Central memory CD8-positive, alpha-beta T cell (primary cell): ENCODE data around the gene ZBTB25.

Experiments
- ATAC-seq: fragments of 150-1000 bp; cut with Tn5 transposase; replicated peaks from 2 replicates; pipeline ENCODE4 v1.10.0; 2022; ENCODE audit warnings: mild to moderate bottlenecking, moderate FRiP score, moderate number of reproducible peaks; ENCODE audit not compliant: poor library complexity, severe bottlenecking; ENCODE audit errors: extremely low read depth
- DNase-seq, 2 donors: peaks; one replicate each; pipeline ENCODE4 v3.0.0; 2021; ENCODE audit warnings: low spot score in 2 of 2
- H3K27ac Mint-ChIP-seq: one replicate; pipeline ENCODE4 v1.8.0; 2022; ENCODE audit warnings: low read depth, mild to moderate bottlenecking, moderate library complexity, mixed read lengths
- H3K27me3 Mint-ChIP-seq: one replicate; pipeline ENCODE4 v1.8.0; 2022; ENCODE audit warnings: mixed read lengths
- H3K36me3 Mint-ChIP-seq: one replicate; pipeline ENCODE4 v1.8.0; 2022; ENCODE audit warnings: mild to moderate bottlenecking, moderate library complexity, mixed read lengths; ENCODE audit not compliant: insufficient read depth
- H3K4me1 Mint-ChIP-seq: one replicate; pipeline ENCODE4 v1.8.0; 2022; ENCODE audit warnings: mixed read lengths
- H3K4me3 Mint-ChIP-seq: one replicate; pipeline ENCODE4 v1.8.0; 2022; ENCODE audit warnings: mild to moderate bottlenecking, moderate library complexity, mixed read lengths
- H3K9me3 Mint-ChIP-seq: one replicate; pipeline ENCODE4 v1.8.0; 2022; ENCODE audit warnings: mixed read lengths

The ZBTB25 gene

DNA sequence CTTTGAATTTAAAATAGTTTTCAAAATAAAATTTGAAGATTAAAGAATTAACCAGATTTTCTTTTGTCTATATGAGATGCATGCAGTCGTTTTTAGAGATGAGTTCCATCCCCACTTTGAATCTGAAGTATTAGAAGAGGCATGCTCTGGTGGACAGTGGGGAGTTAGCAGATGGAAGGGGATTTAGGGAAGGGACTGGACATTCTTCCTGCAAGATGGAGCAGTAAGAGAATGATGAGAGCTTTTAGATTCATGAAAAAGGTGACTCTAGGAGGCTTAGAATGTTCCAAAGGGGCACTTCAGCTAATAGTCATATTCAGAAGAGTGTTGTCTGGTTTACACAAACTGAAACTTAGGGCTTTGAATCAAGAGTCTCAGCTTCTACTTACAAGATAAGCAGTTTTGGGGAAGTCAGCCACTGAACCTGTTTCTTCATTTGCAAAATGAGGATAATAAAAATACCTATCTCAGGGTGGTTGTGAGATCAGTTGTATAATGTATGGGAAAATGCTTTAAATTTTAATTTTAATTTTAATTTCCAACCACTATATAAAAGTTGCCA lies 4.7 kb upstream of the ZBTB25 start:
- Mint-ChIP-seq H3K9me3 (no peaks in the 10 kb centered on the region), H3K4me1 (peaks cover 75% of the 10 kb centered on the region), H3K36me3 (peaks cover 34% of the 10 kb centered on the region), H3K4me3 (peak overlapping the region; percentile 91), H3K27ac (peak overlapping the region; percentile 60), H3K27me3 (no peaks in the 10 kb centered on the region)
- DNase-seq (no peak), ATAC-seq (no peak)

DNA sequence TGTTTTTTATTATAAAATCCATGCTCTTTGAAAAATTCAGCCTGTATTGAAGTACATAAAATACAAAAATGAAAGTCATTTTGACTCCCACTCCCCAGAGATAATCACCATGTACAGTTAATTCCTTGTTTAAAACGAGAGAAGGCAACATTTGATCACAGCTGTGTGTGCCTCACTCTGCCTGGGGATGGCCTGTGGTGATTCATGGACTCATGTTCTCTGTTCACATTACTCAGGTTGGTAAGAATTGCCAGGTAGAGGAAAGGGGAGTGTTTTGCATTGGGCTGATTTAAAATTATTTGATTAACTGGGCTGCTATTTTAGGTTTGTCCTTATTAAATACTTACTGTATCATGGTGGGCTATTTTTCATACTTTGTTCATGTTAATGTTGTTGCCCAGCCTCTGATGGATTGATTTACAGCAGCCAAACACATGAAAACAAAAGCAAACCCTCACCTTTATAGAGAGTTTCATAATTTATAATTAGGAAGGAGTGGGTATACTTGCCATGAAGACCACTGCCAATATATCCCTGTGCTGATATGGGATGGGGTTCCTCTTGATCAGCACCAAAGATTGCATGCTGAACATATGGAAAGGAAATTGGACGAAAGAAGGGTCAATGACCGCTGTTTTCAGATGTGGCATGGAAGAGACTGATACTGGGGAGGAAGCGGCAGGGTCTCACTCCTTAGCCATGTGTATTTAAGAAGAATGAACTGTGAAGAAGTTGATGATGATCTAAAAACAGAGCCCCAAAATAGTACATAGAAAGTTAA lies 3.9 kb upstream of the ZBTB25 start:
- H3K4me3 Mint-ChIP-seq = peak overlapping the region; percentile 91

DNA sequence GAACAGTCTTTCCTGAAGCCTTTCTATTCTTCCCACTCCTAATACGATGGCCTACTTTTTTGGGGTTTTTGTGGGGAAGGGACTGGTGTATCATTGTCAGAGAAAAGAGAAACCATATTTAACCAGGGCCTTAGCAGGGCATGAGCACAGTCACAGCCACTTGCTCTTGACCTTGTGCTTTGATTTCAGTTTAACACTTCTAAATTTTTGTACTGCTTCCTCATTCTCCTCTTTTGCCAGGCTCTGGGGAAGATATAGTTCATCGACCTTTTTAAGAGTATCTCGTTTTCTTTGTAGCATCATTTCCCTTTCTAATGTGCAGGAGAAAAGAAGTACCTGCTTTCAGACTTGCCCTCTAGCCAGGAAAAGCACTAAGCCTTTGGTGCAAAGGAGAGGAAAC lies 3.1 kb upstream of the ZBTB25 start:
- ATAC-seq (no peak), DNase-seq (no peak)
- Mint-ChIP-seq H3K9me3 (no peaks in the 10 kb centered on the region), H3K27ac (peak overlapping the region; percentile 98), H3K4me3 (peak overlapping the region; percentile 91), H3K4me1 (peaks cover 86% of the 10 kb centered on the region), H3K36me3 (peaks cover 34% of the 10 kb centered on the region), H3K27me3 (no peaks in the 10 kb centered on the region)

More for the DNA sequence above, 3.9 kb upstream of the ZBTB25 start:
- H3K27ac Mint-ChIP-seq = peak overlapping the region; percentile 60
- H3K36me3 Mint-ChIP-seq = peaks cover 34% of the 10 kb centered on the region
- no peaks in the 10 kb centered on the region for H3K9me3 Mint-ChIP-seq
- H3K4me1 Mint-ChIP-seq = peaks cover 78% of the 10 kb centered on the region
- H3K27me3 Mint-ChIP-seq = no peaks in the 10 kb centered on the region
- DNase-seq (no peak), ATAC-seq (no peak)

DNA sequence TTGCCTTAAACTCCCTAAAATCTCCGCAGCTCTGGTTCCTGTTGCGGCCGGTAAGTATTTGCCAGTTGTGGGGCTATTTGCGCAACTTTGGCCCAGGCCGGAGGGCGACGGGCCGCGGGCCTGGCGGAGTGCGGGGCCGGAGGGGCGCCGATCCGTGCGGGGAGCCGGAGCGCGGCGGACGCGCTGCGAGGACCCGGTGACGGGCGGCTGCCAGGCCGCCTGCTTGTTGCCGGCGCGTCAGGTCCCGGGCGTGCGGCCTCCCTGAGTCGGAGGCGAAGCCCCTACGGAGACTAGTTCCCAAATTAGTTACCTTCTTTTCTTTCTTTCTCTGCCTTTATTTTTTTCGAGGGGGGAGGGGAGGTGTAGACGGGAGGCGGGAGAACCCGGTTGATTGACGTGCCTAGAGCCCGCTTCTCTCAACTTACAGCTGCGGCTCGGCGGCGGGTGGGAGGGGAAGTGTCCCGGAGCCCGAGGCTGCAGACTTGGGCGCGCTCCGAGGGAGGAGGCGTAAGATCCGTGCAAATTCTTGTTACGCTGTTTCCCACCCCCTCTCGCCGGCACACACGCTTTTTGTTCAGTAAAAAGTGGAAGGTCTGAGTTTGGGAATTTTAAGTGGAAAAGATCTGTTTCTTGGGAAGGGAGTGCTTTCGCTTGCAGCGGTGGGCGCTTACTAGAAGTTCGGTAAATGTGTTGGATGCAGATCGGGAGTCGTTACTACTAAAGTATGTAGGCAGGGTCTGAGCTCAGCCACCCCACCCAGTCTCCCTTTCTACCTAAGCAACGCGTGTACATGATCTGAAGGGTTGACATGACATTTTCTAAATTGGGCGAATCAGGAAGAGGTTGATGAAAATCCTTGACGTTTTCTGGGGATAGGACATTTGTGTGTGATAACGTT lies 1.5 kb upstream of the ZBTB25 start:
- peaks cover 78% of the 10 kb centered on the region for H3K4me1 Mint-ChIP-seq
- H3K36me3 Mint-ChIP-seq = peaks cover 37% of the 10 kb centered on the region
- no peaks in the 10 kb centered on the region for H3K9me3 Mint-ChIP-seq
- H3K27ac Mint-ChIP-seq = peak overlapping the region; percentile 98
- ATAC-seq (peak; percentile 26), DNase-seq (peak; percentile 60 to 82)
- H3K27me3 Mint-ChIP-seq = no peaks in the 10 kb centered on the region
- peak overlapping the region; percentile 91 for H3K4me3 Mint-ChIP-seq

DNA sequence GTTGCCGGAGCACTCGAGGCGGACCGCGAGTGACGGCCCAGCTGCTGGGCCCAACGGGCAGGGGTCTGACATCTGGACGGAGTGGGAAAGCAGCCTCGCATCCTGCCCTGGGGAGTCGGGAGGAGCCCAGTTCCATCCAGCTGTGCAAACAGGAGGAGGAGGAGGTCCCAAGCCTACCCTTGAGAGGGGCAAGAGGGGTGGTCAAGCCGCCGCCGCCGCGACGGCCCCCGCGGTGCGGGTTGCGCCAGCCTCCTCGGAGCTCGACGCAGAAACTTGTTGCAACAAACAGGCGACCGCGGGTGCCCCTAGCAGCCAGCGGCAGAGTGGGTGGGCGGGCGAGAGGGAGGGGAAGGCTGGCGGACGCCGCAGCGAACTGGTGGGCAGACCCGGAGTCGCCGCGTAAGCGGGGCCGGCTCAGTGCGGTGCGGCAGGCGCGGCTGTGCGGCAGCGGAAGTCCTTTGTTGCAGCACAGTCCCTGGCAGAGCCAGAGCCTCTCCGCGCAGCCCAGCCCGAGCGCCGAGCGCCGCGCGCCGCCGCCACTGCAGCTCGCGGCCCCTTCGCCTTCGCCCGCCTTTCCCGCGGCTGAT lies 765 bp upstream of the ZBTB25 start, which contains the start of gene ZBTB1:
Gene ZBTB1, plus strand, starts transcription at position 461 of the 587 bp plus-strand sequence. CDS start 16,735 bp downstream, outside the sequence.
- Mint-ChIP-seq H3K4me1 (peaks cover 78% of the 10 kb centered on the region), H3K27ac (peak within 1 kb of the TSS; percentile 98), H3K27me3 (no peaks in the 10 kb centered on the region), H3K4me3 (peak within 1 kb of the TSS; percentile 91), H3K9me3 (no peaks in the 10 kb centered on the region), H3K36me3 (peaks cover 38% of the 10 kb centered on the region)
- ATAC-seq (peak; percentile 55), DNase-seq (peak; percentile 74 to 89)

DNA sequence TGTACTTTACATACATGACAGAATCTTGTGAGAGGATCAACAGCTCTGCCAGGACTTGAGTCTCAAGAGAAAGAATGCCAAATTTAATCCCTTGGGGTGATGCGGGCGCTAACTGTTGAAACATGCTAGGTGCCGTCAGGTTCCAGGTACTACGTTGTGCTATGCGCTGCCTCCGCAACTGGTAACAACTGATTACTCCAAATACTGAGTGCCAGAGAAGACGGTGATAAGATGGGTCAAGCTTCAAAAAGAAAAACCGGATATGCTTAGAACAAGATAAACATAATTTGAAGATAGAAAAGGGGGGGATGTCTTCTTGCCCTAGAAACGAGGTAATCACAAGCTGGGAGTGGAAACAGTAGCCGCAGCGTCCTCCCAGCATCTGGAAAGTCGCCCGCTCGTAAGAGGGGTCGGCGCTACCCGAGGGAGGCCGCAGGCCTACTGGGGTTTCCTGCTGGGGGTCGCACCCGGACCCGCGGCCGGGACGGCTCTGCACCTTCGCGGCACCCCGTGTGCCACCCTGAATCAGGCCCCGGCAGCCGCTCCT lies 678 bp downstream of the ZBTB25 start:
- H3K27ac Mint-ChIP-seq = peak overlapping the region; percentile 98
- H3K9me3 Mint-ChIP-seq = no peaks in the 10 kb centered on the region
- no peak for ATAC-seq
- no peaks in the 10 kb centered on the region for H3K27me3 Mint-ChIP-seq
- H3K36me3 Mint-ChIP-seq = peaks cover 48% of the 10 kb centered on the region
- H3K4me3 Mint-ChIP-seq = peak overlapping the region; percentile 91
- H3K4me1 Mint-ChIP-seq = peaks cover 64% of the 10 kb centered on the region
- DNase-seq = no peak

DNA sequence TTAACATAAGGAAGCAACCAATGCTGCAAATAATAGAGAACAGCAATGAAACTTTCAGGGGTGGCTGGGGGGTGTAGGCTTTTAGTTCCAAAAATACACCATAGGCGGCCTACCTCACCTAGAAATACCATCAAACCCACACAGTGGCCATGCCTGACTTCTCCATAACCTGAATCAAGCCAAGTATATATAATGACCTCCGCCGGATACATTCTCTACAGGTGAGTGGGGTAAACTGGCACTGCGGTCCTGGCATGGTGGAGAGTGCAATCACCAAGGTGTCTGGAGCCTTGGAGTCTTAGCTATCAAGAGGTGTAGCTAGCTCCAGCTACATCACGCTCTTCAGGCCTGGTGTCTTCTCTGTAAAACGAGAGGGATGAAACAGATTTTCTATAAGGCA lies 1.2 kb downstream of the ZBTB25 start:
- peaks cover 51% of the 10 kb centered on the region for H3K36me3 Mint-ChIP-seq
- H3K27me3 Mint-ChIP-seq = no peaks in the 10 kb centered on the region
- no peaks in the 10 kb centered on the region for H3K9me3 Mint-ChIP-seq
- H3K27ac Mint-ChIP-seq = peak overlapping the region; percentile 98
- DNase-seq (no peak), ATAC-seq (no peak)
- H3K4me1 Mint-ChIP-seq = peaks cover 59% of the 10 kb centered on the region
- H3K4me3 Mint-ChIP-seq = peak overlapping the region; percentile 91

DNA sequence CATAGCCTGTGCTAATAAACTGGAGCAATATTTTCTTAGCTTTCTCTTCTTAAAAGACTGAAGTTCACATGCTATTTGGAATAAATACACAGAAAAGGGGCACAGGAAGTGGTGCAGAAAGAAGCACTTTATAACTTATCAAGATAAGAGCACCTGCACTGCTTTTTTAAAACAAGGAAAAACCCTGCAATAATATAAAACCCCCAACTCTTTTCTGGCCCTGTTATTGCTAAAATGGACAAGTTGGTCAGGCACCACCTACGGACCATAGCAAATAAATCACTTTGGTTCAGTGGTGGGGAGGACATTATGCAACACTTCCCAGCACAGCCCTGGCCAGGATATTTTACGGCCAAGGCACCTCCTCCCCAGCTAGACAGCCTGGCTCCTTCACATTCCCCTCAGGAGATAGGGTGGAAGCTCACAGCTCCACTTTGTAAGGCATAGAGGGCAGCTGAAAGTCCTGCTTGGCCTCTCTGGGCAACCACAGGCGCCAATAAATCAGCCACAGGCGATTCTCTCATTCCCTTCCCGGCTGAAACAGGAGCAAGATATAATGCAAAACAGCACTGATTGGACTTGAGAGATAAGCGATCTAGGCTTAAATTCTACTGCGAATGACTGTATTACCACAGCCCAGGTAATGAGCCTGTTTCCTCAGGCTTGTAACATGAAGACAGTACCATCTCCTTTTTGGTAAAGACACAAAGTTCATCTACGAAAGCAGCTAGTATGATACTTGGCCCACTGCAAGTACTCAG lies 2.0 kb downstream of the ZBTB25 start:
- H3K9me3 Mint-ChIP-seq = no peaks in the 10 kb centered on the region
- ATAC-seq = no peak
- no peaks in the 10 kb centered on the region for H3K27me3 Mint-ChIP-seq
- peaks cover 57% of the 10 kb centered on the region for H3K4me1 Mint-ChIP-seq
- DNase-seq = no peak
- H3K27ac Mint-ChIP-seq = peak overlapping the region; percentile 98
- peaks cover 52% of the 10 kb centered on the region for H3K36me3 Mint-ChIP-seq
- H3K4me3 Mint-ChIP-seq = peak overlapping the region; percentile 91

DNA sequence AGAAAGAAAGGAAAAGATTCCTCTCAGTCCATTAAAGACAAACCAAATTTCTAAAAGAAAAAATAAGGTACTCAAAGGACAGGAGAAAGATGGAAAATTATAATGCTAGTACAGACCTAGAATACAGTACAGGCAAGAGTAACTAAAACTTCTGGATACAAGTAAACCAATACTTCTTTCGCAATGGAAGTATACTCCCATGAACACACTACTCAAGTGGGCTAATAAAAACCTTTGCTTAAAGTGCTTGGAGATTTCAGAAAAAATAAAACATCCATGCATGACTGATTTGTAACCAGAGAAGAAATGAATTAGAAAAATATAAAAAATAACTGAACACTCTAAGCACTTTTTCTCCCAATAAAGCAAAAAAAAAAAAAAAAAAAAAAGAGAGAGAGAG lies 3.5 kb downstream of the ZBTB25 start:
- DNase-seq (no peak), ATAC-seq (no peak)
- Mint-ChIP-seq H3K27ac (peak overlapping the region; percentile 98), H3K36me3 (peaks cover 50% of the 10 kb centered on the region), H3K9me3 (no peaks in the 10 kb centered on the region), H3K4me1 (peaks cover 50% of the 10 kb centered on the region), H3K4me3 (peak overlapping the region; percentile 59), H3K27me3 (no peaks in the 10 kb centered on the region)

DNA sequence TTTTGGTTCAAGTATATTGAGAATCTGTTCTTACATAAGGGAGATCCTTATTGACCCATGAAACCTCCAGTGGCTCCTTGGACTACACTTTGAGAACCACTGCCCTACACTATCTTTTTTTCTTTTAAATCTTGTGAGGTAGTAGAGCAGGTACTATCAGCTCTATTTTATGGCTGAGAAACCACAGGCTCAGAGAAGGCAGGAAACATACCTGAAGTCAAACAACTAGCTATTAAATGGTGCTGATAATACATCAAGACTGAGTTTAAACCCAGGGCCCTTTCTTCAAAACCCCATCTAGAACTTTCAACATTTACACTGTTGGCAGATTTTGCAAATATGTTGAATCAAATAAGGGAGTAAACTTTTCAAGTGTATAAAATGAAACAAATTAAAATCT lies 6.9 kb downstream of the ZBTB25 start:
- Mint-ChIP-seq H3K4me1 (peaks cover 48% of the 10 kb centered on the region), H3K27ac (no peak overlapping the region), H3K9me3 (no peaks in the 10 kb centered on the region), H3K36me3 (peaks cover 43% of the 10 kb centered on the region), H3K4me3 (no peak overlapping the region), H3K27me3 (no peaks in the 10 kb centered on the region)
- no peak for DNase-seq
- ATAC-seq = peak; percentile 40

DNA sequence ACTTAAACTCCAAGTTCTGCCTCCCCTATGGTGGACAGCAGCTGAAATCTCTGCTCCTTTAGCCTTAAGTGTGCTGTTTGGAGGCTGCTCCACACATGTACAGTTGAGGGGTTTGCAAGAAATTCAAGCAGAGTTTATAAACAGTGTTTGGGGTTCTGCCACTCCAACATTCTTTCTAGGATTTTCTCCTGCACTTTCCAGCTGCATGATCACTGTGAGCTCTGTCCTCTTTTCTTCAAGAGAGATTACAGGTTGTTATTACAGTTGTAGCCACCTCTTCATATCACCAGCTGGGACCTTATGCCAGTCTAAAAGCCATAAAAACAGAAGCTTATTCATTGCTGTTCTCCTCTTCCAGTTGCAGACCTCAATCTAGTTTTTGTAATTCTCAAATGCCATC lies 8.4 kb downstream of the ZBTB25 start:
- DNase-seq (no peak), ATAC-seq (no peak)
- peaks cover 46% of the 10 kb centered on the region for H3K36me3 Mint-ChIP-seq
- no peak overlapping the region for H3K27ac Mint-ChIP-seq
- H3K9me3 Mint-ChIP-seq = no peaks in the 10 kb centered on the region
- no peak overlapping the region for H3K4me3 Mint-ChIP-seq
- H3K4me1 Mint-ChIP-seq = peaks cover 52% of the 10 kb centered on the region
- no peaks in the 10 kb centered on the region for H3K27me3 Mint-ChIP-seq
